Renal cortex interstitium (tissue), 15 donors: ENCODE data around the gene OR4L1. TPM values are rescaled to one million over a fixed set of nuclear protein-coding genes. Genes with fewer than 3 reads are reported as not detected.
"Not testable (repeated sequence)": the region's sequence is repeated elsewhere in the genome, so short reads cannot be mapped to it uniquely, and the experiment has no call there.

Source experiments
- DNase-seq, 11 donors: peaks; one replicate each; pipeline ENCODE4 v3.0.0-alpha.2; 2013; ENCODE audit warnings: low read depth in 9 of 11, low spot score in 4 of 11; ENCODE audit errors: extremely low read depth in 1 of 11
- long read RNA-seq, 16 experiments: transcript quantifications; one replicate each; lab custom pipeline, GENCODE V29; 2026
- polyA plus RNA-seq, 3 donors: library from polyadenylated mRNA; unstranded; fragments of 120-200 nt; gene quantifications; one replicate each; pipeline ENCODE4 v1.2.1, GENCODE V29; 2013; ENCODE audit not compliant: insufficient read length in 3 of 3

OR4L1 gene, protein sequence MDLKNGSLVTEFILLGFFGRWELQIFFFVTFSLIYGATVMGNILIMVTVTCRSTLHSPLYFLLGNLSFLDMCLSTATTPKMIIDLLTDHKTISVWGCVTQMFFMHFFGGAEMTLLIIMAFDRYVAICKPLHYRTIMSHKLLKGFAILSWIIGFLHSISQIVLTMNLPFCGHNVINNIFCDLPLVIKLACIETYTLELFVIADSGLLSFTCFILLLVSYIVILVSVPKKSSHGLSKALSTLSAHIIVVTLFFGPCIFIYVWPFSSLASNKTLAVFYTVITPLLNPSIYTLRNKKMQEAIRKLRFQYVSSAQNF
- not detected for polyA plus RNA-seq
- long read RNA-seq, donor 1, result 0 reads
- long read RNA-seq, donor 2, result 0 reads
- long read RNA-seq, donor 3, partial matches to known transcripts, result 0 of 1 reads
- long read RNA-seq, donor 3, other reads (novel, unspliced or antisense), result 0 of 1 reads
- long read RNA-seq, donor 4, result 0 reads
- long read RNA-seq, donor 5, result 0 reads
- long read RNA-seq, donor 6, result 0 reads
- long read RNA-seq, donor 7, result 0 reads
- long read RNA-seq, donor 8, result 0 reads
- long read RNA-seq, donor 9, result 0 reads
- long read RNA-seq, donor 10, result 0 reads
- long read RNA-seq, donor 11, result 0 reads
- long read RNA-seq, donor 12, result 0 reads
- long read RNA-seq, donor 13, result 0 reads
- long read RNA-seq, donor 14, result 0 reads
- long read RNA-seq, donor 15, result 0 reads
- long read RNA-seq, donor 16, result 0 reads

DNA sequence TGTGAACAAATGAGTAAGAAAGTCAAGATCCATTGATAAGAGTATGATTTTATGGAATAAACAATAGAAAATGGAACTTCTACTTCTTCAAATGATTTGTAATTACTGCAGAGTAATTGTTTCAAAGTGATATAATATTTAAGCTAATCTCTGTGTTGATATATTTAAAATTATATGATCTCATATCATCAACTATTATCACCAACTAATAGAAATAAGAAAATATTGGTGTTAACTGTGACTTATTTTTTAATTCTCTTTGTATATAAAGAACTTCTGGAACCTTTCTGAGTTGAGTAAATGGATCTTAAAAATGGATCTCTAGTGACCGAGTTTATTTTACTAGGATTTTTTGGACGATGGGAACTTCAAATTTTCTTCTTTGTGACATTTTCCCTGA is at the start of gene OR4L1:
Gene OR4L1, plus strand, starts transcription at position 301 of the 400 bp plus-strand sequence. Its CDS starts 0 bp downstream, at position 301.
- DNase-seq, result no peak

DNA sequence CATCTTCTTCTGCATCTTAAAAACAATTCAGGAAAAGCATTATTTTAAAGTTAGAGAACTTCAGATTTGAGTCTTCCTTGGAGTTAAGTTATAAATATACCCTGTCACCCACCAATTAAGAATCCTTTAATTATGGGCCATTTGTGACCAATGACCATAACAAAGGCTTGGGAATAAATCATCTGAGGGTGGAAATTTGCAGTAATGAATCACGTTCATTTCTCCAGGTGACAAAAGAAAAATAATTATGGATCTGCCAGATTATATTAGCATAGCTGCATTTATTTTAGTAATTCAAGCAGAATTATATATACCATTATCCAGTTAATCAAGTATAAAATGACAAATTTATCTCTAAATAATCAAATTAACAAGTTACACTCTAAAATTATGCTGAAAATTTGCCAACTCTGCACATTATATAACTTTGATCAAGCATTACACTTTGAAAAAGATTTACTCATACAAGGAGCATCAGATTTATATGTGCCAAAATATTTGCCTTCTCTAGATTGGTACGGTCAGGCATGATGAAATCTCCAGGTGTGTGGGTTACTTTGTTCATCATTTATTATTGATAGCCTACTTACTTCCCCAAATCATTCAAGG is 40.5 kb upstream of the OR4L1 start, which contains the start of gene OR4K14:
Gene OR4K14, minus strand, starts transcription at position 51 of the 609 bp plus-strand sequence. CDS start 4,114 bp downstream, outside the sequence.
- no peak for DNase-seq

DNA sequence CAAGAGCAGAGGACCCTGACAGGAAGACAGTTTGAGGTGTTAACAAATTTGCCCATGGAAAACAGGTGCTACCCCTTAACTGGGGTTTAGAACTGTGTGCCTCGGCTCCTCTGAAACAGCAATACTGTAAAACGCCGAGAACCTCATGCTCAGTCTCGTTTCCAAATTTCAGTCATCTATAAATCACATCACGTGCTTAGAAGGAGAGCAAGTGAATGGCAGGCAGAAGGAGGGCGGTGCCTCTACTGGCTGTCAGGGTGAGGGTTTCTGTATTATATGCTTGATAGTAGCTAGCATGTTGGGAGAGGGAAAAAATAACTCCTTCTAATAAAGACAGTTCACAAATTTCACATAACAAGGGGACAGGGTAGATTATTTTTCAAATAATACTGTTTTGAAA is 28.8 kb upstream of the OR4L1 start:
- DNase-seq, result no peak

DNA sequence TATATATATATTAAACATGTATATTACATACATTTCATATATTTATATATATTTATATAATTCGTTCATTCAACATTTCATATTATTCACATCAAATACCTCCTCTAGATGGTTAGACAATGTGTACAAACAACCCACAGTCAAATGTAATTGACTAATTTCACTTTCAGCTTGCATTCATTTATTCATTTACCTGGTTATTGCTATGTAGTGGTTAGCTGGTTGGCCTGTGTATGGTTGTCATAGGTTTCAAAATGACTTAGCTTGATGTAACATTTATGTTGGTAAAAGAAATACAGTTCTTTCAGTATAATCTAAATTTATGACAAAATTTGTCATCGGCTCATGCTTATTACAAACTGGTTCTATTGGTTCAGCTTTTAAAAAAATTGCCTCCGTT is 24.4 kb upstream of the OR4L1 start:
- DNase-seq, result no peak

DNA sequence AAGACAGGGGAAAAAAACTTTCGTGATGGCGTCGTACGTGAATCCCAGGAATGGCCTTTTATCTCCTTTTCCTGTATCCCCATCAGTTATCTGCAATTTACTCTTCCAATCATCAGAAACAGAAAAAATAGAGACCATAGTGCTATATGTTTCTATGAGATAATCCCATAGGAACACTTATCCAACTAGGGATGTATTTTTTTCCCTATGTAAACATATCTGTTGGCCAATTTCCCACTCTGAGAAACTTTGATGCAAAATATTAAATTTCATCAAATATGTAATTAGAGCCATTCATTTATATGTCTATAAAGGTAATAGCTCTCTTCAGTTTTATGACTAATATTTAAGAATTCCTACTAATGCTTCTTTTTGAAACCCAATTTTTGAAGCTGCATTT is 23.9 kb upstream of the OR4L1 start, which contains the start of gene OR4K13:
Gene OR4K13, minus strand, starts transcription at position 101 of the 400 bp plus-strand sequence. CDS start 1,280 bp downstream, outside the sequence.
- DNase-seq, result no peak

DNA sequence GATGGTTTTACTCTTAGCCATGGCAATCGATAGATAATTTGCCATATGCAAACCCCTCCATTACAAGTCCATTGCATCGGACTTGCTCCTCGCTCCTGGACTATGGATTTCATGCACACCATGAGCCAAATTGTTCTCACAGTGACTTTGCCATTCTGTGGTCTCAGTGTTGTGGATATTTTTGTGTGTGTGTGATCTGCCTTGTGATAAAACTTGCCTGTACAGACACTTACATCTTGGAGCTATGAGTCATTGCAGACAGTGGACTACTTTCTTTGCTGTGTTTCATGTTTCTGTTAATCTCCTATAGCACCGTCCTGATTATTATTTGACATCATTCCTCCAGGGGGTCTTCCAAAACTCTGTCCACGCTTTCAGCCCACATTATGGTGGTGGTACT is 15.6 kb upstream of the OR4L1 start:
- no peak for DNase-seq

DNA sequence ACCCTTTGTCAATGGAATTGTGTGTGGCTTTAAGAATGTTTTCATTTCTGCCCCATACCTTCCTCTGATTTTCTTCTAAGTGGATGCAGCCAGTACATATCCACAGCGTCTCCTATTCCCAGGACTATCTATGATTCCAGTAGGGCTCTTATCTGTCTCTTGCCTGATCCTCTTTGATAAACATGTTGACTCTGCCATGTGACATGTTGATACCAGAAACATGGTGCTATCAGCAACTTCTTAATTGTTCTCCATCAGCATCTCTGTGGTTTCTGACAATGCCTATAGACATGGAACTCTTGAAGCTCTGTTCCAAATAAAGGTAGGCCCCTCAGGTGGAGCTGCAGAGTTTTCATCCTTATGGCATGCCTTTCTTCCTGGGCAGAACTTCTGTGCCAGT is 11.6 kb upstream of the OR4L1 start:
- no peak for DNase-seq

DNA sequence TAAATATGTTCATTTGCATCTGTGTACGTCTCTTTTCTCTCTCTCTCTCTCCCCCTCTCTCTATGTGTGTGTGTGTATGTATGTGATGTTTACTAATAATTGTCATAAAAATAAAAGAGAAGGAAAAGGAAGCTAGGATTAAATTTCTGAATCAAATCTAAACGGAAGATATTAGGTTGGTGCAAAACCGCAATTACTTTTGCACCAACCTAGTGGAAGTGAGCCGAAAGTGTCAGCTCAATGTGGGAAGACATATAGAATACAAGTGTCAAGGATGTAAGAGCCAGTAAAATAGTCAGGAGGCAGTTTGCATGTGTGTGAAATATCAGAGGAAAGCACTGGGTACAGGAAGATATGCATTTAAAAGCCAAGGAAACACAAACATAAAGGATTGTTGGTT is 32.2 kb downstream of the OR4L1 start:
- DNase-seq, result no peak

DNA sequence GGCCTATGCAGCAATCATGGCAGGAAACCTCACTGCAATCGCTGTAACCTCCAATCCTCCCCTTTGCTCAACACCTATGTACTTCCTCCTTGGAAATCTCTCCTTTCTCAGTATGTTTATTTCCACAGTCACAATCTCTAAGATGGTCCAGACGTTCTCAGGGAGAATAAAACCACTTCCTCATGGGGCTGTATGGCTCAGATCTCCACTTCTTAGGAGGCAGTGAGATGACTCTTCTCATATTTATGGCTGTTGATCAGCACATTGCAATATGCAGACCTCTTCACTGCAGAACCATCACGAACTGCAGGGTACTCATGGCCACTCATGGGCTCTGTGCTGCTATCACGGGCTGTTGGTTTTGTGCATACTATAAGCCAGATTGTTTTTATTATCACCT is 33.6 kb downstream of the OR4L1 start:
- no peak for DNase-seq

DNA sequence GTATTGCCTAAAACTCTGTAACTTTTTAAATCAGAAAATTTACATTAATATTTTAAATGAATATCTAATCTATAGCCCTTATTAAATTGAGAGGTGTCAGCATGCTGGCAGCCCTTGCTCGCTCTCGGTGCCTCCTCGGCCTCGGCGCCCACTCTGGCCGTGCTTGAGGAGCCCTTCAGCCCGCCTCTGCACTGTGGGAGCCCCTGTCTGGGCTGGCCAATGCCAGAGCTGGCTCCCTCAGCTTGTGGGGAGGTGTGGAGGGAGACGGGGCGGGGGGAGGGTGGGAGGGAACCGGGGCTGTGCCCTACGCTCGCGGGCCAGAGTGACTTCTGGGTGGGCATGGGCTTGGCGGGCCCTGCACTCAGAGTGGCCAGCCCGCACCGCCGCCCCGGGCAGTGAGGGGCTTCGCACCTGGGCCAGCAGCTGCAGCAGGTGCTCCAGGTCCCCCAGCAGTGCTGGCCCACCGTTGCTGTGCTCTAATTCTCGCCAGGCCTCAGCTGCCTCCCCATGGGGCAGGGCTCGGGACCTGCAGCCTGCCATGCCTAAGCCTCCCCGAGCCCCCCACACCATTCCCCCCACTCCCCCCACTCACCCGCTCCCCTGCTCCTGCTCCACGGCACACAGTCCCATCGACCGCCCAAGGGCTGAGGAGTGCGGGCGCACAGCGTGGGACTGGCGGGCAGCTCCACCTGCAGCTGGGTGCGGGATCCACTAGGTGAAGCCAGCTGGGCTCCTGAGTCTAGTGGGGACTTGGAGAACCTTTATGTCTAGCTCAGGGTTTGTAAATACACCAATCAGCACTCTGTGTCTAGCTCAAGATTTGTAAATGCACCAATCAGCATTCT is 39.3 kb downstream of the OR4L1 start:
- DNase-seq, result not testable (repeated sequence)

DNA sequence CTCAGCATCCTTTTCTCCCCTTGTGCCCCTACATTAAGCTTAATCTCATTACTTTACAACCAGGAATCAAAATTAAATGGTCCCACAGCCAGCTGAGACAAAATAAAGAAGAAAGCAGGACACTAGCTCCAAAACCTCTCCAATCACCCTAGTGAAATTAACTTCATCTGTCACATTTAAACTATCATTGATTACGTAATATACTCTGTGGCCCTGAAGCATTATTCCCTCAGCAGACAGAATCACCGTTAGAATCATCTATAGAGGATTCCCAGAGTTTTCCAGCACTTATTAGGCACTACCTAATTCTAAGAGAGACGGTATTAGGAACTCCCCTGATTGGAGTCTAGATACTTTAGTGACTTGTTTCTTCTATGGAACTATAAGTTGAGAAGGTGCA is 50.6 kb downstream of the OR4L1 start, which contains the start of gene OR4K17:
Gene OR4K17, plus strand, starts transcription at position 302 of the 400 bp plus-strand sequence. CDS start 6,761 bp downstream, outside the sequence.
- DNase-seq, result no peak

Other genes with a start within 250 kb of the OR4L1 start
- gene OR4K2, start 184.9 kb upstream of the OR4L1 start, polyA plus RNA-seq, result not detected
- not detected for gene OR4K5, start 139.4 kb upstream of the OR4L1 start, polyA plus RNA-seq
- not detected for gene OR4K1, start 129.1 kb upstream of the OR4L1 start, polyA plus RNA-seq
- not detected for gene OR4K15, start 84.5 kb upstream of the OR4L1 start, polyA plus RNA-seq
- gene OR4Q2, start 57.9 kb upstream of the OR4L1 start, polyA plus RNA-seq, result not detected
- not detected for gene OR4K14, start 40.7 kb upstream of the OR4L1 start, polyA plus RNA-seq
- under 1 TPM in 1 of 3 donors, not detected in 2; 0.01 TPM for gene OR4K13, start 24.0 kb upstream of the OR4L1 start, polyA plus RNA-seq
- gene OR4K17, start 50.7 kb downstream of the OR4L1 start, polyA plus RNA-seq, result under 1 TPM; 0.03 to 0.11 (median 0.04) TPM
- not detected for gene OR4N5, start 78.8 kb downstream of the OR4L1 start, polyA plus RNA-seq
- under 1 TPM in 1 of 3 donors, not detected in 2; 0.05 TPM for gene OR11G2, start 130.9 kb downstream of the OR4L1 start, polyA plus RNA-seq
- gene OR11H6, start 163.7 kb downstream of the OR4L1 start, polyA plus RNA-seq, result not detected
- gene OR11H7, start 168.9 kb downstream of the OR4L1 start, polyA plus RNA-seq, result under 1 TPM; 0.26 to 0.60 (median 0.26) TPM
- gene OR11H4, start 179.2 kb downstream of the OR4L1 start, polyA plus RNA-seq, result under 1 TPM in 1 of 3 donors, not detected in 2; 0.14 TPM
- 10 to 100 TPM; 24.9 to 31.0 (median 29.6) TPM for gene TTC5, start 245.9 kb downstream of the OR4L1 start, polyA plus RNA-seq